HL-60/S4 treated with retinoic acid at 250 ng/mL for 4 days and 3 days (cell line): ENCODE measurements around the gene CP.

Source experiments
- in situ Hi-C: fragments of 300-500 bp; cut with MboI; formaldehyde crosslinking; loops from 2 replicates; pipeline ENCODE4 v1.7.0; 2022; ENCODE audit warnings: low sequenced_read_pairs

Gene CP

GRCh38 chr3:149186721-149187120 is 34.9 kb downstream of the CP start:
- in situ Hi-C loops: no loop called here

GRCh38 chr3:149186219-149186618 is 35.4 kb downstream of the CP start:
- in situ Hi-C loops: no loop called here

GRCh38 chr3:149181182-149181581 is 40.4 kb downstream of the CP start:
- in situ Hi-C loops: no loop called here

- in situ Hi-C loops: no loop called here
These were observed 41.5 kb downstream of the CP start for GRCh38 chr3:149180057-149180573.

GRCh38 chr3:149179220-149179619 is 42.4 kb downstream of the CP start:
- in situ Hi-C loops: no loop called here

- in situ Hi-C loops: no loop called here
These were observed 44.5 kb downstream of the CP start for GRCh38 chr3:149177122-149177521.

- in situ Hi-C loops: no loop called here
These were observed 46.7 kb downstream of the CP start for GRCh38 chr3:149174901-149175300.

- in situ Hi-C loops: no loop called here
These were observed 51.0 kb downstream of the CP start for GRCh38 chr3:149170672-149171071.

GRCh38 chr3:149167898-149168297 is 53.7 kb downstream of the CP start:
- in situ Hi-C loops: no loop called here

- in situ Hi-C loops: no loop called here
These were observed 58.6 kb downstream of the CP start for GRCh38 chr3:149163066-149163465.

- in situ Hi-C loops: no loop called here
These were observed 59.6 kb downstream of the CP start for GRCh38 chr3:149162007-149162406.

- in situ Hi-C loops: no loop called here
These were observed 60.8 kb downstream of the CP start for GRCh38 chr3:149160754-149161300.

GRCh38 chr3:149153402-149153801 is 68.2 kb downstream of the CP start:
- in situ Hi-C loops: no loop called here

GRCh38 chr3:149152420-149152819 is 69.2 kb downstream of the CP start:
- in situ Hi-C loops: no loop called here

- in situ Hi-C loops: no loop called here
These were observed 69.8 kb downstream of the CP start for GRCh38 chr3:149151843-149152242.

- in situ Hi-C loops: no loop called here
These were observed 71.2 kb downstream of the CP start for GRCh38 chr3:149150436-149150835.

GRCh38 chr3:149145974-149146373 is 75.7 kb downstream of the CP start:
- in situ Hi-C loops: no loop called here

- in situ Hi-C loops: no loop called here
These were observed 76.3 kb downstream of the CP start for GRCh38 chr3:149145356-149145755.

- in situ Hi-C loops: no loop called here
These were observed 78.9 kb downstream of the CP start for GRCh38 chr3:149142682-149143081.

- in situ Hi-C loops: no loop called here
These were observed 87.1 kb downstream of the CP start for GRCh38 chr3:149134575-149134974.

- in situ Hi-C loops: no loop called here
These were observed 90.0 kb downstream of the CP start for GRCh38 chr3:149131589-149131988.

- in situ Hi-C loops: no loop called here
These were observed 92.1 kb downstream of the CP start, which contains the start of gene HPS3 for GRCh38 chr3:149129326-149130205. Gene HPS3, plus strand, starts transcription at chr3:149129638. Its CDS starts 86 bp downstream, at chr3:149129724.
